Stomach (tissue), 9 donors: ENCODE results near the gene WNT2. TPM values are rescaled to one million over a fixed set of nuclear protein-coding genes. Genes with fewer than 3 reads are reported as not detected.

Source experiments
- DNase-seq, 2 donors: peaks; one replicate each; pipeline versions ENCODE4 v3.0.0 to v3.0.0-alpha.2; 2013 to 2019
- H3K27ac ChIP-seq, 5 donors: fragments of 200-600 bp in 4 of 5; sonication (generic) in 4 of 5; one replicate each; pipeline ENCODE4 v1.5.1; 2013 to 2019; ENCODE audit warnings: mild to moderate bottlenecking in 1 of 5, moderate library complexity in 1 of 5
- H3K27me3 ChIP-seq, 3 donors: fragments of 200-600 bp; sonication (generic); one replicate each; pipeline ENCODE4 v1.5.1; 2017 to 2019; ENCODE audit warnings: mixed run types in 1 of 3
- H3K36me3 ChIP-seq, 4 donors: fragments of 200-600 bp; sonication (generic); 1 replicate in 3 of 4; 2 replicates in 1 of 4; pipeline ENCODE4 v1.5.1; 2016 to 2019
- H3K4me1 ChIP-seq, 4 donors: fragments of 200-600 bp; sonication (generic); one replicate each; pipeline ENCODE4 v1.5.1; 2016 to 2019
- H3K4me3 ChIP-seq, 4 donors: fragments of 200-600 bp; sonication (generic) in 3 of 4; one replicate each; pipeline ENCODE4 v1.5.1; 2016 to 2019; ENCODE audit warnings: mild to moderate bottlenecking in 1 of 4
- H3K9me3 ChIP-seq, 4 donors: fragments of 200-600 bp; sonication (generic); one replicate each; pipeline ENCODE4 v1.5.1; 2016 to 2019
- CTCF ChIP-seq, 7 experiments: fragments of 450-650 bp in 4 of 7; fragments of 200-600 bp in 3 of 7; sonication (generic) in 3 of 7; IDR thresholded peaks; one replicate each; pipeline ENCODE4 v1.5.1; 2016 to 2019; ENCODE audit warnings: antibody characterized with exemption in 7 of 7, control low read depth in 2 of 7, mild to moderate bottlenecking in 1 of 7
- EP300 ChIP-seq: sonication (generic); formaldehyde crosslinking; IDR thresholded peaks from one replicate; pipeline ENCODE4 v1.6.1; 2017; ENCODE audit warnings: antibody characterized with exemption
- POLR2A ChIP-seq, 4 donors: fragments of 450-650 bp; IDR thresholded peaks; one replicate each; pipeline ENCODE4 v1.6.1; 2016; ENCODE audit warnings: antibody characterized with exemption in 4 of 4, control low read depth in 2 of 4, mild to moderate bottlenecking in 1 of 4, moderate library complexity in 1 of 4
- POLR2AphosphoS5 ChIP-seq, 3 donors: sonication (generic); formaldehyde crosslinking; IDR thresholded peaks; one replicate each; pipeline ENCODE4 v1.6.1; 2016; ENCODE audit warnings: antibody characterized with exemption in 3 of 3
- WGBS, 5 donors: extraction: QIAGEN DNeasy Blood & Tissue Kit in 3 of 5; methylation state at CpG; one replicate each; pipeline versions ENCODE4 v1.1.5 to v1.1.7; 2013 to 2018; 5-methylcytosine and 5-hydroxymethylcytosine counted together
- intact Hi-C: fragments of 100-400 bp; cut with DNase I; formaldehyde crosslinking; loops from one replicate; pipeline ENCODE4 v1.15.1; 2023; ENCODE audit warnings: low total_unique reads
- polyA plus RNA-seq, 3 donors: library from polyadenylated mRNA; stranded (reverse); fragments of 200-250 nt; gene quantifications; one replicate each; pipeline ENCODE4 v1.2.3, GENCODE V29; 2013
- small RNA-seq, 4 donors: library from RNA; depleted of rRNA; stranded (forward); fragments of <200 nt; gene quantifications; one replicate each; pipeline ENCODE3, GENCODE V24; 2016
- total RNA-seq, 5 donors: library from RNA; depleted of rRNA; stranded (reverse); fragments of >200 nt; gene quantifications; one replicate each; pipeline versions ENCODE4 v1.1.0 to v1.2.3, GENCODE V29; 2014 to 2016
- donor health status: healthy with polysubstance abuse.
- donor health status: Bipolar disorder and iron deficiency.
- donor health status: healthy.

Gene WNT2
- total and polyA plus RNA-seq, 8 donors: 0.61 to 1.7 TPM; not detected in 6

GRCh38 chr7:117229350-117229749 lies 93.5 kb downstream of the WNT2 start:
- no peak for DNase-seq
- Histone ChIP-seq H3K9me3 (no peaks in the 10 kb centered on the region), H3K36me3 (peaks cover 0 to 24% (median 10%) of the 10 kb centered on the region in 4 donors), H3K4me1 (no peaks in the 10 kb centered on the region), H3K27me3 (no peaks in the 10 kb centered on the region), H3K27ac (no peak overlapping the region), H3K4me3 (no peak overlapping the region)
- intact Hi-C loops: no loop called here
- WGBS, 5 donors: 88 to 94% (median 90%) methylated on average over 3 of the region's 3 CpGs
- TF ChIP-seq CTCF (IDR thresholded peaks at IDR 0.05): no peak

GRCh38 chr7:117227091-117227490 lies 95.8 kb downstream of the WNT2 start:
- H3K36me3 ChIP-seq: peaks cover 4 to 40% (median 26%) of the 10 kb centered on the region in 4 donors
- no peak overlapping the region for H3K27ac ChIP-seq
- TF ChIP-seq CTCF (IDR thresholded peaks at IDR 0.05): no peak
- no peak for TF ChIP-seq EP300
- no peak for TF ChIP-seq POLR2A (IDR thresholded peaks at IDR 0.05)
- no peak for TF ChIP-seq POLR2AphosphoS5 (IDR thresholded peaks at IDR 0.05)

GRCh38 chr7:117225536-117225935 lies 97.3 kb downstream of the WNT2 start:
- TF ChIP-seq CTCF (IDR thresholded peaks at IDR 0.05) (no peak), POLR2A (IDR thresholded peaks at IDR 0.05) (no peak), EP300 (no peak), POLR2AphosphoS5 (IDR thresholded peaks at IDR 0.05) (no peak)
- H3K27ac ChIP-seq: no peak overlapping the region
- H3K4me1 ChIP-seq: no peaks in the 10 kb centered on the region
- no peaks in the 10 kb centered on the region for H3K9me3 ChIP-seq
- WGBS, 5 donors: 74 to 83% (median 81%) methylated on average over 6 of the region's 6 CpGs
- H3K4me3 ChIP-seq: no peak overlapping the region
- no peak for DNase-seq
- no peaks in the 10 kb centered on the region for H3K27me3 ChIP-seq
- peaks cover 4 to 56% (median 40%) of the 10 kb centered on the region in 4 donors for H3K36me3 ChIP-seq
- intact Hi-C loops: no loop called here

More at GRCh38 chr7:117227091-117227490, 95.8 kb downstream of the WNT2 start:
- H3K4me3 ChIP-seq: no peak overlapping the region
- intact Hi-C loops: no loop called here
- no peaks in the 10 kb centered on the region for H3K4me1 ChIP-seq
- H3K27me3 ChIP-seq: no peaks in the 10 kb centered on the region
- DNase-seq: no peak
- no peaks in the 10 kb centered on the region for H3K9me3 ChIP-seq
- WGBS, 5 donors: 77 to 94% (median 86%) methylated on average over 4 of the region's 4 CpGs

Small RNA genes lying within 50 kb of the gene (small RNA-seq; reads per million reads assigned to genes)
- 0 reads per million in 4 donors for gene MTCYBP6

Other genes starting within 250 kb of the WNT2 start
- gene ASZ1, start 104.4 kb upstream of the WNT2 start, total RNA-seq: not detected
- gene ASZ1, start 104.4 kb upstream of the WNT2 start, polyA plus RNA-seq: not detected
- 100 to 1,000 TPM in 1 of 5 donors, 10 to 100 TPM in 1, 1 to 10 TPM in 1, under 1 TPM in 1, not detected in 1; under 0.01 to 130 (median 8.2) TPM for gene CFTR, start 157.0 kb upstream of the WNT2 start, total RNA-seq
- gene CFTR, start 157.0 kb upstream of the WNT2 start, polyA plus RNA-seq: 1 to 10 TPM in 2 of 3 donors, under 1 TPM in 1; 0.44 to 1.7 (median 1.1) TPM